ENCODE measurements around the gene ZBED4. TPM values are rescaled to one million over a fixed set of nuclear protein-coding genes. Genes with fewer than 3 reads are reported as not detected.

The ZBED4 gene
- total and polyA plus RNA-seq, 2 donors (not counting 1 experiment from before 2014, with no cell fraction given), result 3.5 to 6.3 TPM

DNA sequence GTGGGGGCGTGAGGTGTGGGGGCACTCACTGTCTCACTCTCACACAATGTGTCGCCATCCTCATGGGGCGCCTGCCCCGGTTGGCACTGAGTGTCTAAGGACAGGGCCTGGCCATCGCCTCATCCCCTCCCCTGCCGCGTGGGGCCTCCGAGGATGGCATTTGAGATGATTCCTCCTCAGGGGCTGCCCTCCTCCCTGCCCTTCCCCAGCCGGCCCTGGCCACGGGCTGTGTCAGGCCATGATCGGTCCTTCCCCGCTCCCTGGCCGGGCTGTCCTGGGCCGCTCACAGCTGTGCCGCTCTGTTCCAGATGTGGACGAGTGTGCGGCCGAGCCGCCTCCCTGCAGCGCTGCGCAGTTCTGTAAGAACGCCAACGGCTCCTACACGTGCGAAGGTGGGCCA lies 69.3 kb downstream of the ZBED4 start:
- Histone ChIP-seq H2AFZ (ENCODE audit: low read length) (no peak overlapping the region), H3K4me1 (ENCODE audit: control insufficient read depth, extremely low read depth, insufficient read depth, low read length) (peaks cover 5% of the 10 kb centered on the region), H3K9ac (ENCODE audit: insufficient read depth, low read length) (no peak overlapping the region), H3K36me3 (ENCODE audit: control insufficient read depth, insufficient read depth, low read length) (peaks cover 12% of the 10 kb centered on the region), H4K20me1 (ENCODE audit: control insufficient read depth, extremely low read depth, insufficient read depth, low read length) (no peaks in the 10 kb centered on the region), H3K27ac (ENCODE audit: insufficient read depth, low read length) (no peak overlapping the region), H3K4me2 (ENCODE audit: extremely low read depth, insufficient read depth, low read length) (no peak overlapping the region), H3K9me3 (ENCODE audit: control insufficient read depth, insufficient read depth, low read depth, low read length) (no peaks in the 10 kb centered on the region), H3K27me3 (ENCODE audit: control insufficient read depth, insufficient read depth, low read length) (no peaks in the 10 kb centered on the region), H3K79me2 (ENCODE audit: control insufficient read depth, insufficient read depth, low read length) (peaks cover 3% of the 10 kb centered on the region), H3K4me3 (replicated peaks in 1 of 4; ENCODE audit: control extremely low read depth in 1 of 4, insufficient read depth in 1 of 4, low read depth in 3 of 4, low read length in 4 of 4) (no peak overlapping the region)
- TF ChIP-seq, protein P1, sequence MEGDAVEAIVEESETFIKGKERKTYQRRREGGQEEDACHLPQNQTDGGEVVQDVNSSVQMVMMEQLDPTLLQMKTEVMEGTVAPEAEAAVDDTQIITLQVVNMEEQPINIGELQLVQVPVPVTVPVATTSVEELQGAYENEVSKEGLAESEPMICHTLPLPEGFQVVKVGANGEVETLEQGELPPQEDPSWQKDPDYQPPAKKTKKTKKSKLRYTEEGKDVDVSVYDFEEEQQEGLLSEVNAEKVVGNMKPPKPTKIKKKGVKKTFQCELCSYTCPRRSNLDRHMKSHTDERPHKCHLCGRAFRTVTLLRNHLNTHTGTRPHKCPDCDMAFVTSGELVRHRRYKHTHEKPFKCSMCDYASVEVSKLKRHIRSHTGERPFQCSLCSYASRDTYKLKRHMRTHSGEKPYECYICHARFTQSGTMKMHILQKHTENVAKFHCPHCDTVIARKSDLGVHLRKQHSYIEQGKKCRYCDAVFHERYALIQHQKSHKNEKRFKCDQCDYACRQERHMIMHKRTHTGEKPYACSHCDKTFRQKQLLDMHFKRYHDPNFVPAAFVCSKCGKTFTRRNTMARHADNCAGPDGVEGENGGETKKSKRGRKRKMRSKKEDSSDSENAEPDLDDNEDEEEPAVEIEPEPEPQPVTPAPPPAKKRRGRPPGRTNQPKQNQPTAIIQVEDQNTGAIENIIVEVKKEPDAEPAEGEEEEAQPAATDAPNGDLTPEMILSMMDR (conservative IDR thresholded peaks at IDR 0.05 in 1 of 2, IDR thresholded peaks at IDR 0.05 in 1 of 2; ENCODE audit: low read depth in 1 of 2, low read length in 2 of 2), result no peak
- no peak for TF ChIP-seq EZH2 (IDR thresholded peaks at IDR 0.05; ENCODE audit: low read length, missing control alignments)
- no peak for DNase-seq (ENCODE audit: low read depth in 2 of 2)

DNA sequence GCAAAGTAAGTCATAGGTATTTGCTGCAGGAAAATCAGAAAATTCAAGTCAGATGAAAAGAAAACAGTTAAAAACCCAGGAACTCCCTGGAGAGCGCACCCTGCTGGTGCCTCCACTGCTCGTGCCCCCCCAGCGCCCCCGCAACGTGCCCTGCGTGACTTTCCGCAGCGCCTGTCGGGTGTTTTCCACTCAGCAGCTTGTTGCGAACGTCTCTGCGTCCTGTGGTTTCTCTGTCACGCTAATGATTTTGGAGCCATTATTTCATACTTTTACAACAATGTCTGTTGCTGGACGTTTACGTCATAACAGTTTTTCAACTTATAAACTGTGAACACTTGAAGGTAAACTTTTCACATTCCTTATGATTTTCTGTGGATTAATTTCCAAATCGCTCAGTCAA lies 69.8 kb downstream of the ZBED4 start:
- Histone ChIP-seq H2AFZ (ENCODE audit: low read length) (no peak overlapping the region), H3K9ac (ENCODE audit: insufficient read depth, low read length) (no peak overlapping the region), H3K4me2 (ENCODE audit: extremely low read depth, insufficient read depth, low read length) (no peak overlapping the region), H3K4me1 (ENCODE audit: control insufficient read depth, extremely low read depth, insufficient read depth, low read length) (peaks cover 5% of the 10 kb centered on the region), H3K36me3 (ENCODE audit: control insufficient read depth, insufficient read depth, low read length) (peaks cover 14% of the 10 kb centered on the region), H3K9me3 (ENCODE audit: control insufficient read depth, insufficient read depth, low read depth, low read length) (no peaks in the 10 kb centered on the region), H3K27ac (ENCODE audit: insufficient read depth, low read length) (no peak overlapping the region), H3K79me2 (ENCODE audit: control insufficient read depth, insufficient read depth, low read length) (peaks cover 3% of the 10 kb centered on the region), H3K27me3 (ENCODE audit: control insufficient read depth, insufficient read depth, low read length) (no peaks in the 10 kb centered on the region), H4K20me1 (ENCODE audit: control insufficient read depth, extremely low read depth, insufficient read depth, low read length) (no peaks in the 10 kb centered on the region), H3K4me3 (replicated peaks in 1 of 4; ENCODE audit: control extremely low read depth in 1 of 4, insufficient read depth in 1 of 4, low read depth in 3 of 4, low read length in 4 of 4) (no peak overlapping the region)
- TF ChIP-seq, protein P1 (conservative IDR thresholded peaks at IDR 0.05 in 1 of 2, IDR thresholded peaks at IDR 0.05 in 1 of 2; ENCODE audit: low read depth in 1 of 2, low read length in 2 of 2), result peak; percentile 3 to 42
- no peak for TF ChIP-seq EZH2 (IDR thresholded peaks at IDR 0.05; ENCODE audit: low read length, missing control alignments)
- DNase-seq (ENCODE audit: low read depth in 2 of 2), result peak in 1 of 2 donors; percentile 44

DNA sequence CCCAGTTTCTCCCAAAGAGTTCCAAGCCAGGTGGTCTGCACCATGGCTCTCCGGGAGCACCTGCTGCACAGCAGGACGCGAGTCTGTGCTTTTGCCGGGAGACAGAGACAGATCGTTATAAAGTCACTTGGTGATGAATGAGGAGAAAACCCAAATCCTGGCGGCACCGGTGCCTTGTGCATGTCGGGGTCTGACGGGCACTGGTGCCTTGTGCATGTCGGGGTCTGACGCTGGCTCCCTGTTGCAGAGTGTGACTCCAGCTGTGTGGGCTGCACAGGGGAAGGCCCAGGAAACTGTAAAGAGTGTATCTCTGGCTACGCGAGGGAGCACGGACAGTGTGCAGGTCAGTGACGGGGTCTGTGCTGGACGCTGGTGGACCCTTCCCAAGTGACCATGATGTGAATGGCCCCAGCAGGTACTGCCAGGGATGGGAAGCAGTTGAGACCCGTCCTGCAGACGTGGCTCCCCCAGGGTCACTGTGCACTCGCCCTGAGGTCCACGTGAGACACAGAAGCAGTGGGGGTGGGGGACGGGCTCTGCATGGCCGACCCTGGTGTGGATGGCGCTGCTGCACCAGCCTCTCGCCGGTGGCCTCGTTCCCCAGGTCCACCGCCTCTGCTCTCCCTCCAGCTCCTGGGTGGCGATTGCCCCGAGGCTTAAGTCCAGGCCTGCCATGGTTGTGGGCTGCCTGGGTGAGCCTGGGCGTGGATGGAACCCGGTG lies 70.6 kb downstream of the ZBED4 start:
- H3K27ac ChIP-seq (ENCODE audit: insufficient read depth, low read length), result no peak overlapping the region
- no peaks in the 10 kb centered on the region for H4K20me1 ChIP-seq (ENCODE audit: control insufficient read depth, extremely low read depth, insufficient read depth, low read length)
- no peak overlapping the region for H3K4me3 ChIP-seq (replicated peaks in 1 of 4; ENCODE audit: control extremely low read depth in 1 of 4, insufficient read depth in 1 of 4, low read depth in 3 of 4, low read length in 4 of 4)
- no peaks in the 10 kb centered on the region for H3K27me3 ChIP-seq (ENCODE audit: control insufficient read depth, insufficient read depth, low read length)
- H2AFZ ChIP-seq (ENCODE audit: low read length), result no peak overlapping the region
- H3K9me3 ChIP-seq (ENCODE audit: control insufficient read depth, insufficient read depth, low read depth, low read length), result no peaks in the 10 kb centered on the region
- DNase-seq (ENCODE audit: low read depth in 2 of 2), result no peak
- H3K79me2 ChIP-seq (ENCODE audit: control insufficient read depth, insufficient read depth, low read length), result no peaks in the 10 kb centered on the region
- H3K4me1 ChIP-seq (ENCODE audit: control insufficient read depth, extremely low read depth, insufficient read depth, low read length), result peaks cover 2% of the 10 kb centered on the region
- peaks cover 14% of the 10 kb centered on the region for H3K36me3 ChIP-seq (ENCODE audit: control insufficient read depth, insufficient read depth, low read length)
- H3K4me2 ChIP-seq (ENCODE audit: extremely low read depth, insufficient read depth, low read length), result no peak overlapping the region
- TF ChIP-seq, protein P1 (conservative IDR thresholded peaks at IDR 0.05 in 1 of 2, IDR thresholded peaks at IDR 0.05 in 1 of 2; ENCODE audit: low read depth in 1 of 2, low read length in 2 of 2), result no peak
- no peak for TF ChIP-seq EZH2 (IDR thresholded peaks at IDR 0.05; ENCODE audit: low read length, missing control alignments)
- no peak overlapping the region for H3K9ac ChIP-seq (ENCODE audit: insufficient read depth, low read length)

Data from fibroblast of lung (primary cell).